ENCODE measurements around the gene ULBP3.
"Not testable (repeated sequence)": the region's sequence is repeated elsewhere in the genome, so short reads cannot be mapped to it uniquely, and the experiment has no call there.

The ULBP3 gene

DNA sequence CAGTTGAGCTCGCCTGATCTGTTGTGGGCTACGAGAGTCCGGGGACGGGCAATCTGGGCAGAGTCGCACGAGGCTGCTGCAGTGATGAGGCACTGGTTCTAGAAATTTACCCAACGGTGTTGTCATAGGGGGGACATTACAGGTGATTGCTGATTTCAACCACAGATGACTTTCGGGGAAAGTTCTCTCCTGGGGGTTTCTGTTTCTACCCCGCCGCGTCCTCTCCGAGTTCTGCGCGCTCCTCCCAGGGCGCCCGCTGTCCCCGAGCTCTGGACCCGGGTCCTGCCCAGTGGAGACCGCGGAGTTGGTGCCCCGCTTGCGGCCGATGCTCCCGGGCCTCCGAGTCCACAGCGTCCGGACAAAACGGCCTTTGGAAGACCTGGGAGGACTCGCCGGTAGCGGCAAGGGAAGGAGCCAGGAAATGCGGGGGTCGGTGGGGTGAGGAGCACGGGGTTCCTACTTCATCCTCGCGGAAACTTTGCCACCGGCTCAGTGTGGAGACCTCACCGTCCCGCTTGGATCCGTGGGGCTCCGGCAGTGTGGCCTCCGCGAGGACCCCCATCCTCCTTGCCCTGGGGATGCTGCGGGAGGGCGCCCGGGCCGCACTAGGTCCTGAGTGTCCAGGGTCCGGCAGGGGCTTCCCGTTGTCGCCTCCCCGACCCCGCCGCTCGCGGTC is 31.3 kb downstream of the ULBP3 start:
- no peak for DNase-seq

DNA sequence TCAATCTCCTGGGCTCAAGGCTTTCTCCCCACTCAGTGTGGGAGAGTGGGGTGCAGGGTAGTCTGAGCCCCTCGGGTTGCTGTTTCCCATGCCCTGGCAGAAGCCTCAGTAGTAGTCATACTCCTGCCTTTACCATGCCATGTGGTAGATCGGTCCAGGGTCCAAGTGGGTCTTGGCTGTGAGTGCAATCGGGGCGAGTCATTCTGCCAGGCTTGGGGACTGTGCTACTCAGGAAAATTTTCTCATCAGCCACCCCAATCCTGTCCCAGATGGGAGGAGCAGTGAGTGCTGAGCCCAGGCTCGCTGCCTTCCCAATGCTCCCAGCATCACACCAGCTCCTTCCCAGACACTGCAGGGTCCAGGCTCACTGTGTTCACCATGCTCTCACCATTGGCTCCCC is 32.8 kb downstream of the ULBP3 start:
- DNase-seq = no peak

DNA sequence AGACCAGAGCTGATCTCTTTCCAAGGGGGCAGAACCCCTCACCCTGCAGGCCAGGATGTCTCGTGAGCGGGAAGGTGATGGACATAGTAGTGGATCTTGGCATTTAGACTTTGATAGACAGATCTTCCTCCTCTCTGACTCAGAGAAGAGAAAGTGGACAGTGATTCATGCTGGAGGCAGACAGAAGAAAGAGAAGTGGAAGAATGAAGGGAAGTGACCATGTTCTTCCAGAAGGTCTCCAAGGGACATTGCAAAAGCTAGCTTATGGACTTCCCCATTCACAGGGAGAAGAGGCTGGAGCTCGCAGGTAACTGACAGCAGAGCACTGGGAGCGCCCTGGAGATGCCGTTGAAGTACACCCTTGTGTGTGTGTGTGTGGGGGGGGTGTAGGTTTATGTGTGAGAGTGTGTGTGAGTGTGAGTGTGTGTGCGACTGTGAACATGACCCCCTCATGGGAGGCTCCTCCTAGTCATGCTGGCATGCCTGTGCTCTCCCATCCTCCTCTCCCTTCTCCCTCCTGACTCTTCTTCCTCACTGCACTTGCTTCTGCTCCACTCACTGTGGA is 35.6 kb downstream of the ULBP3 start:
- DNase-seq = no peak

DNA sequence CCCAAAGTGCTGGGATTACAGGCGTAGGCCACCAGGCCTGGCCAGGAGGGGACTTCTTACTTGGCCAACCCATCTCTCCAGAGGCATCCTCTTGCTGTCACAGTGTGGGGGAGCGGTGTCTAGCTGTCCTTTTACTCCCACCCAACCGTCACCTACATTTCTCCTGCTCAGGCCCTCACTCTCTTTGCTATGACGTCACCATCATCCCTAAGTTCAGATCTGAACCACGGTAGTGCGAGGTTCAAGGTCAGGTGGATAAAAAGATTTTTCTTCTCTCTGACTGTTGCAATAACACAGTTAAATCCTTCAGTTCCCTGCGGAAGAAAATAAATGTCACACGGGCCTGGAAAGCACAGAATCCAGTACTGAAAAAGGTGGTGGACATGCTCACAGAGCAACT is 36.3 kb downstream of the ULBP3 start:
- no peak for DNase-seq

DNA sequence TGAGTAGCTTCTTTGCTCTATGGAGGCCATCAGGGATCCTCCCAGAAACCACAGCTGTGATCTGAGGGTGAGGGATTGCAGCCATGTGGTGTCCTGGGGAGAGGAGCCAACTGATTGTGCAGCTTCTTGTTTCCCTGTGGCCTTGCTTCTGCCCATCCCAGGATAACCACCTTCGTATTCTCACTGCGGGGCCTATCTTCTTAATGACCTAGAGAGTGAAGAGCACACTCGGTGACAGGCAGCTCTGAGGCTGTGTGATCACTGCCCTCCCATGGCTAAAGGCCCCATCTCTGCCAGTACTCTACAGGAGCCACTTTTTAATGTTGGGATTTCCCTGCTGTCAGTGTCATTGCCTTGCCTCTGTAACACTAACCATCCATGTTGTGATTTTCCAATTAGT is 38.3 kb downstream of the ULBP3 start:
- DNase-seq = no peak

DNA sequence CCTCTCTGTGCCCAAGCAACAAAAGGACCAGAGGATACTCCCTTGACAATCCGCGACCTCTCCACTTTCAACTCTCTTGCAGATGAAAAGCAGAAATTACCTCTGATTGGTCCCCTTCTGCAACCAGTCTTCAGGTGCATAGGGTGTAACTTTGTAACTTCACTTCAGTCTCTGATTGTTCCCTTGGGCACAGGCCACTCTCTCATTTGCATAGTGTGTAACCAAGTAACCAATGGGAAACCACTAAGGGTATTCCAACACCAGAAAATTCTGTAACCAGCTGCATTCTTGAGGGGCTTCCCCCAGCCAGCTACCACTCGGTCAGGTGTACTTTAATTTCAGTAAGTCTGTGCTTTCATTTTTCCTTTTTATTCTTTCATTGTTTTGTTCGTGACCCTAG is 39.2 kb downstream of the ULBP3 start:
- no peak for DNase-seq

DNA sequence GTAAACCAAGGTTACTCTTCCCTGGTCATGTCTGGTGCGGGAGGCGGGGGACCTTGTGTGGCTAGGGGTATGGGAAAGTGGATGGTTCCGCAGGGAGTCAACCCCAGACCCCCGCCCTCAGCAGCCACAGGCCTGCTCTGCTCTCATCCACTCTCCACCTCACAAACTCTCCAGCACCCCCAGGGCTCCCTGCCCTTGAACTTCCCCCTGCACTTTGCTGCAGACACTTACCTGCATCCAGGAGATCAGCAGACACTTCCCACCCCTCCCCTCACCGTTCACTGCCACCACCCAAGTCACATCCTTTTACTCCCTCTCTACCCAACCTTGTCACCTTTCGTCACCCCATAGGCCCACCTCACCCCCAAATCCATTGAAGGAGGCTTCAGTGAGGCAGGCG is 39.6 kb downstream of the ULBP3 start:
- no peak for DNase-seq

DNA sequence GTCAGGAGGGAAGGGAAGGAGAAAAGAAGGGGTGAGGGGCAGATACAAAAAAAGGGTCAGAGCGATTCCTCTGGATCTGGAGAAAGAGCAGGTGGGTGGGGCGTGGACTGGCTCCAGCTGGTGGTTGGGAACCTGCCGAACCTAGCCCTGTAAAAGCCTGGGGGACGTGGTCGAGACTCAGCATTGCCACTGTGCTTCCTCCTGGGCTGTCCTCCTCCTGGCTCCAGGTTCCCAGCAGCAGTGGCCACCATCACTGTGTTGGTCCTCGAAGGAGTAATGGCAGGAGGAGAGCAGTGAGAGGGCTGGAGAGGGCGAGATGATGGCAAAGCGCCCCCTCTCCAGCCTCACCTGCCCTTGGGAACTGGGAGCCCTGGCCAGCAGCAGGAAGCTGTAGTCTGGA is 40.1 kb downstream of the ULBP3 start:
- DNase-seq = no peak

DNA sequence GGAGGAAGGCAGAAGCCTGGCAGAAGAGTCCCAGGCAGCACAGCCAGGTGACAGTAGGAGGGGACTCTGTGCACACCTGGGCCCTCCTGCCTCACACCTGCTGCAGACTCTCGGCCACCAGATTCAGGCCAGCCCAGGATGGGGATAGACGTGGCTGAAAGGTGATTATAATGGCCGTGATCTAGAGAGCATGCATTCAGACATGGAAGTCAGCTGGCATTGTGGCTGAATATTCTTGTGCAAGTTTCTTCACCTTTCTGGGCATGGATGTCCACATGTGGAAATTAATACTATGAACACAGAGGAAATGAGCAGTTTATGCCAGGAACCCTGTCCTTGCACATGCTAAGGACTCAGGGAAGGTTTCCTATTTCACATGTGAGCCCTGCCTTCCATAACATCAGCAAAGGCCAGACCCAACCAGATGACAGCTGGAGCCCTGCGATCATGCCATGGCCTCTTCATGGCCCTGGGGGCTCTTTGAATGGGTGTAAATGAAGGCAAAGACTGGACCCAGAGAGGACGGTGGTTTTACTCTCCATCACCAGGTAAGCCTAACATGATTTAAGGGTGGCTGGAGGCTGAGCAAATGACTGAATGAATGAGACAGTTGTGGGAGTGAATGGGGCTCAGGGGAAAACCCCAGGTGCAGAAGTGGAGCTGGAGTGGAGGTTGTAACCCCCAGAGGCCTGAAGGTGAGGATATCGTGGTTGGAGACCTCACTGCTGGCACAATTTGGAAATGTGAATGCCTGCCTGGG is 40.9 kb downstream of the ULBP3 start:
- DNase-seq = no peak

DNA sequence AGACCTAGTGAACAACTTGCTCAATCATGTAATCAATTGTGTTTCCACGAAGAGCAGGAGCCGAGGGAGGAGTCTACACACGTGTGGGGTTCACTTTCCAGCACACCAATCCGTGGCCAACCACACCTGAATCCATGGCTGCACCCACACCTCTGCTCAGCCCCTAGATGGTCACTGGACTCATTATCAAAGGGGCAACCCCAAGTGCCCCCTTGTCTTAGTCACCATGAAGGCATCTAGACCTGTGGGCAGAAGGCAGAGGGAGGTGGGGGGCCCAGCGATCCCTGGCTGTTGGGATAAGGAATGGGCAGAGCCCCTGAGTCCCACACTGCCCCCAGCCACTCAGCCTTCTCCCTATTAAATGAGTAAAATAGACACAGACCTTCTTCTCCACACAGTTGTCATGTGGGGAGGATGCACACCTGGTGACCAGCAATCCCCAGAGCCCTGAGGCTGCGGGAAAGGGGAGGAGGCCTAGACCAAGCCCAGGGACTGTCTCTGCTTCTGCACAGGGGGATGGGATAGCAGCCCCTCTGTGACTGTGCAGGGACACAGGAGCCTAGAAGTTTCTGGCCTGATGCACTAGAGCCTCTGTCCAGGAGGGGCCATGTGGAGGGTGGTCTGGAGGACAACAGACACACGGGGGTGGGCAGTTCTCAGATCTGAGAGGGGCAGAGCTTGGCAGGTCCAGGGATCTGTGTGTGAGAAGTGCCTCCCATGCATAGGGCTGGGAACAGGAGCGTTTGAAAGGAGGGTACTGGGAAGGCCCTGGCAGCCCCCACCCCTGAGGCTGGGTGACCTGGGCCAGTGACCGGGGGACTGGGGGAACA is 41.7 kb downstream of the ULBP3 start:
- no peak for DNase-seq

DNA sequence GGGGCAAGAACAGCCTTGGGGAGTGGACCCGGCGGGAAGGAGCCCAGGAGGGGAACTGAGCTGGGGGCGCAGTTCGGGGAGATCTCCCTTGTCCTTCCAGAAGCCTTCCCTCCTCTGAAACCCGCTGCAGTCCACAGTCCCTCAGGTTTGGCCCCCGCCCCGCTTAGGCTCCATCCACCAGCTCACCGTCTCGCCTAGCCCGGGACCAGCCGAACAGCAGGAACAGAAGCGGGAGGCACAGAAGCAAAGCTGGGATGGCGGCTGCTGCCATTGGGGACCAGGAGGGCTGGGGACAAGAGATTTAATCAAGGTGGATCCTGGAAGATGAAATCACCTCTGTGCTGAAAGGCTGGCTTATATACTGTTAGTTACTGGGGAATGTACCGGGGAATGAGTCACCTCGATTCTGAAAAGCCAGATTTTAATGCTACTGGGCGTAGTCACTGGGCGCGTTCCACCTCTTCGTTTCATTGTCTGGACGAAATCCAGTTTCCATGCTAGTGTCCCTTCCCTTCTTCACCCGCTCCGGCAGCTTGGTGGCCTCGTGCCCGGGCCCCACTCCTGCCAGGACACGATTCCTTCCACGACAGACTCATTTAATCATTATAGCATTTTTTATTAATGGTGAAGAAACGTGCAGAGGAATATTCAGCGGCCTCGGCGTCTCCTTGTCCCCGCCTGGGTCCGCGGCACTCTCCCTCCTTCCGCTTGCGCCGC is 43.6 kb downstream of the ULBP3 start, which contains the start of gene RAET1L:
TSS of gene RAET1L (minus strand) at position 332 of the 717 bp plus-strand sequence. CDS start at position 271, 61 bp downstream.
- DNase-seq = no peak

DNA sequence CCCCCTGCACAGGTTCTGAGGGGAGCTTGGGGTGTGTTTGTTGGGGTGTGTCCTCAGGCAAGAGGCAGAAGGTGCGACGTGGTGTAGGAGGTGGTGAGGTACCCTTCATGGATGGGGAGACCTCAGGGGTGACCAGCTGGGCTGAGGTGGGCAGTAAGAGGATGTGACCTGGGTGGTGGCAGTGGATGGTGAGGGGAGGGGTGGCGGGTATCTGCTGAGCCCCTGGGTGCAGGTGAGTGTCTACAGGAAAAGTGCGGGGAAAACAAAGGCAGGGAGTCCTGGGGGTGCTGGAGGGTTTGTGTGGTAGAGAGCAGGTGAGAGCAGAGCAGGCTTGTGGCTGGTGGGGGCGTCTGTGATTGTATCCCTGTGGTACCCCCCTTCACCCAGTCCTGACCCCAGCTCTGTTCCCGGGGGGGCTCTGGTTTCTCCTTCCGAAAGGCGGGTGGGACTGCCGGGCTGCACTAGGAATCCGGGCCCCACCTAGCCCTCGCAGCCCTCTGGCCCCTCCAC is 44.2 kb downstream of the ULBP3 start:
- DNase-seq = no peak

DNA sequence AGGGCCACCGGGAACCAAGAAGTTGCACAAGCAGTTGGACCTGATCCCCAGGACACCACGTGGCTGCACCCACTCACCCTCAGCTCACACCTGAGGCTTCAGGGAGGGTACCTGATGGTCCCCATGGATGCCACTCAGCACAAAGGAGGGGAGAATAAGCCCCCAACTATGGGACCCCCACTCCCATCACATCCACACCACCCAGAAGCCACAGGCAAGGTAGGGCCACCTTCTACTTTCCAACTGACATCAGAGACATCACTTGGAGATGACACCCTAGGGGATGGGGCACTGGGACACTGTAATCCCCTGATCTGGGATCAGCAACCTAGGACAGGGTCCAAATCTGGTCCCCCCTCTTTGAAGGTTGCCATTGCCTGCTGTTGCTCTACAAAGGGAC is 44.9 kb downstream of the ULBP3 start:
- not testable (repeated sequence) for DNase-seq

DNA sequence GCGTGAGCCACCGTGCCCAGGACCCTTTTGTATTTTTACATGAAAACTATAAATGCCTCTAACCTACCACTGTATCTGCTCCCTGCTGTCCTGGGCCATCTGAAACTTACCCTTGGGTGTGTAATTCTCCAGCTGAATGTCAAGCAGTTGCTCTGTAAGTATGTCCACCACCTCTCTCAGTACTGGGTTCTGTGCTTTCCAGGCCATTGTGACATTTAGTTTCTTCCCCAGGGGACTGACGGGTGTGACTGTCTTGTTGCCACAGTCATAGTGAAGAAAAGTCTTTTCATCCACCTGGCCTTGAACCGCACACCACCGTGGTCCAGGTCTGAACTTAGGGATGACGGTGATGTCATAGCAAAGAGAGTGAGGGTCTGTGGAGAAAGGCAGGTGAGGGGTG is 47.1 kb downstream of the ULBP3 start:
- not testable (repeated sequence) for DNase-seq

DNA sequence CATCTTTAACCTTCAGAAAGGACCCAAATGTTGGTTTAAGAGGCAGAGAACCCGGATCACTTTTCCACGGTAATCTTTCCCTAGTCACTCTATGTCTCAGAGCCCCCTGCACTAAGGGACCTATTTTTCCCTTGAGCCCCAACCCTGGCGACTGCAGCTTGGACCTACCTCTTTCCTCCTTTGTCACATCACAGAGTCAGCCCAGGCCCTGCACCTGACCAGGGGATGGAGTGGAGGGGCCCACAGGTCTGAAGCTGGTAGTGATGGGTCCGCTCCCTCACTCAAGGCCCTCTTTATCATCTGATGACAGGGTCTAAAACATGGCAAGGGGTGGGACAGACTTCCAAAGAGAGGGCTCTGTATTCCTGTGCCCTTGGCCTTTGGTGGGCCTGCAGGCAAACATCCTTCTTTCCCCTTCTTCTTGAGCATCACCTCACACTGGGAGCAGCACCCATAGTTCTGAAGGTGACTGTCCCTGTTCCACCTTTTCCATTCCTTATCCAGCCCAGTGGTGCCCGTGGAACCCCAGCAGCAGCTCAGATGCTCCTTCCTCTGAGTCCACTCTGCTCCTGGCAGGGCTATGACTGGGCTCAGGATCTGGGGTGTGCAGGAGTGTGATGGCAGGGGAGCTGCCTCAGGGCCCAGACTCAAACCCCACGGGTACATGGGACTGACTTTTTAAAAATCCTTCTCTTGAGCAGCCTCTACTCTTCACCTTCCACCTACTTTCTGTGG is 49.9 kb downstream of the ULBP3 start:
- no peak for DNase-seq

DNA sequence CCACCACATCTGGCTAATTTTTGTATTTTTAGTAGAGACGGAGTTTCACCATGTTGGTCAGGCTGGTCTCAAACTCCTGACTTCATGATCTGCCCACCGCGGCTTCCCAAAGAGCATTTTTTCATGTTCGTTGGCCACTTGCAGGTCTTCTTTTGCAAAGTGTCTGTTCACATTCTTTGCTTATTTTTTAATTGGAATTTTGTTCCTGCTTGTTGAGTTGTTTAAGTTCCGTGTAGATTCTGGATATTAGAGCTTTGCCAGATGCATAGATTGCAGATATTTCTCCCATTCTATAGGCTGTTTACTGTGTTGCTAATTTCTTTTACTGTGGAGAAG is 51.8 kb downstream of the ULBP3 start:
- not testable (repeated sequence) for DNase-seq

DNA sequence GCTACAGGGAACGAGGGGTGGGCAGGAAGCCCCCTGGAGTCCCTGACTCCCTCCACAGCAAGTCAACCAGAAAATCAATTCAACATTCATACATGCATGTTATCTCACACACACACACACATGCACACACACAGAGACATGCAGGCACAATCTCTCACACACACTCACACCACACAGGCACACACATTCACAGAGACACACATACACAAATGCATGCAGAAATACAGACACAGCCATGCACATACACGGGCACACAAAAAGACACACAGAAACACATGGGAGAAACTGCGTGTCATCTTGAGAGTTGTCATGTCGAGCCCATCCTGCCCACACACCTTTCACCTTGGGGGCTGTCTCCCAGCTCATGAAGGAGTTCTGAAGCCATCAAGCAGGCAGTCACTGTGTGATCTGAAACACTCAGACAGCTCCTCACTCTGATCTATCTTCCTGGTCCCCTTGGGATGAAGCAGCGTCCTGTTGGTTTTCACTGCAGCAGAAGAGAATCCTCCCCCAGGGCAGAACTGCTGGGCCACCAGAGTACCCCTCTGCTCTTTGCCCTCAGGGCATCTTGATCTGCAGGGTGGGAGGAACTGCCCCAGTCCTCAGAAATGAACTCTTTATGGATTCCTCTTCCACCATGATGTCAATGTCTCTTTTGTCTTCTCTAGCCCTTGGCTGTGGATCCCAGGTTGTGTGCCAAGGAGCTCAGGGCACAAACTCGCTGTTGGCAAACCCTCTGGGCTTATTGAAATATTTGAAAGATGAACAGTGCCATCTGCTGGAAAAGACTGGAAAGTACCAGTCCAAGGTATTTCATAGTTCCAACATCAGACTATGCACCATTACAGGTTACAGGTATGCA is 52.4 kb downstream of the ULBP3 start:
- DNase-seq = peak; percentile 57

DNA sequence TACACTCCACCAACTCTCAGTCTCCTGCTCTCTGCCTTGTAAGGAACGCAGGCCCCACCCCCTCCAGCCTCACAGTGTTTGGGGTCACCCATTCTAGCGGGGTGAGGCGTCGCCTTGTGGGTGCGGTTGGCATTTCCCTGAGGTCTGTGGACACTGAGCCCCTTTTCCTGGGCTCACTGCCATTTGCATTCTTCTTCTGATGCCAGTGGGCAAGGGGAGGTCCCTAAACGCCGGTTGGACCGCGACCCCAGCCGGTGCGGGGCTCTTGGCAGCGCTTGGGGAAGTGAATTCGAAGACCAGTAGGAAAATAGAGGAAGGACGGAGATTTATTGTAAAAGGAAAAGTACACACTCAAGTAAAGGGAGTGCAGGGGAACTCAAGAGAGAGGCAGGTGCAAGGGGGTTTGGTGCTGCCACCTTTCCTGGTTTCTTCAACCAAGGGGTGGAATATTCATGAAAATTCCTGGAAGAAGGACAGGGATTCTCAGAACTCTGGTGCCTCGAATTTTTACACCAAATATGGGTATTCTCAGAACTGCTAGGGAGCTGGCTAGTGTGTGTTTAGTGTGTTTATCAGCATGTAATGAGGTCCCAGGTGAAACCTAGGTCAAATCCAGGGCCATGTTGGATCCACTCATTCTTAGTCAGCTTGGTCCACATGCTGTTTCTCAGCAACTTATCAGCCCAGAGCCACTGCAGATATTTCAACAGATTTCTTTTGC is 53.5 kb downstream of the ULBP3 start:
- not testable (repeated sequence) for DNase-seq

DNA sequence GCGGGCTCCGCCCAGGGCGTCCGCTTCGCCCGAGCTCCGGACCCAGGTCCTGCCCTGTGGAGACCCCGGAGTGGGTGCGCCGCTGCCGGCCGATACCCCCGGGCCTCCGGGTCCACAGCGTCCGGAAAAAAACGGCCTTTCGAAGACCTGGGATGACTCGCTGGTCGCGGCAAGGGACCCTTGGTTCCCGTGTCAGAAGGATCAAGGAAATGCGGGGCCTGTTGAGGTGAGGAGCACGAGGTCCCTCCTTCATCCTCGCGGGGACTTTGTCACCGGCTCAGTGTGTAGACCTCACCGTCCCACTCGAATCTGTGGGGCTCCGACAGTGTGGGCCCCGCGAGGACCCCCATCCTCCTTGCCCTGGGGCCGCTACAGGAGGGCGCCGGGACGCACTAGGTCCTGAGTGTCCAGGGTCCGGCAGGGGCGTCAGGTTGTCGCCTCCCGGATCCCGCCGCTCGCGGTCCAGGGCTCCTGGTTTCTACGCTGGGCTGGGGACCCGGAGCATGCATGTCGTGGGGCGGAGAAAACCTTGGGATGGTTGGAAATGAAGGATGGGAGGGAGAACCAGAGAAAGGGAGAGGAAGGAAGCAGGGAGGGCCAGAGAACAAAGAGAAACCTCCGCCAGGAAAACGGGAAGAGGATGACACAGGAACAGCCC is 54.2 kb downstream of the ULBP3 start:
- DNase-seq = not testable (repeated sequence)
